ENCODE data around the gene TMEM50B.
"Not testable (repeated sequence)": the region's sequence is repeated elsewhere in the genome, so short reads cannot be mapped to it uniquely, and the experiment has no call there.

Gene TMEM50B

DNA sequence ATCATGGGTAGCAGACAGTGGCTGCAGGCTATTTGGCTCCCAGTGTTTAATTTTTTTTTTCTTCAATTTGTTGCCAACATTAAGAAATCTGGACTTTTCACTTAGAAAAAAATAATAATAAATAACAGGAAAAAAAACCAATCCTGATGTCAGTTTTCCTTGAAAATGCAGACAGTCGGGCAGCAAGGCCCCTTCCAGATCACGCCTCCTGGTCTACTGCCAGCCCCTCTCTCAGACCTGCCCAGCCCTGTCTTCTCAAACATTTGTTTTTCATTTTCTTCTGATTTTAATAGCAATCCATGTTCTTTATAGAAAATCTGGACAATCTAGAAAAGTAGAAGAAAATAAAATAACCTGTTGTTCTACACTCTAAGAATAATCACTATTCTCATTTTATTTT, 61.1 kb downstream of the TMEM50B start:
- POLR2A ChIA-PET = interaction anchor here (1.0 kb wide), 1 partner anchor 72 kb away, joined by 3 read pairs; no protein-coding TSS in a partner anchor
- CTCF ChIA-PET = interaction anchor here (1.7 kb wide), 1 partner anchor 9 kb away, joined by 3 read pairs; no protein-coding TSS in a partner anchor
- TF ChIP-seq, protein P1, sequence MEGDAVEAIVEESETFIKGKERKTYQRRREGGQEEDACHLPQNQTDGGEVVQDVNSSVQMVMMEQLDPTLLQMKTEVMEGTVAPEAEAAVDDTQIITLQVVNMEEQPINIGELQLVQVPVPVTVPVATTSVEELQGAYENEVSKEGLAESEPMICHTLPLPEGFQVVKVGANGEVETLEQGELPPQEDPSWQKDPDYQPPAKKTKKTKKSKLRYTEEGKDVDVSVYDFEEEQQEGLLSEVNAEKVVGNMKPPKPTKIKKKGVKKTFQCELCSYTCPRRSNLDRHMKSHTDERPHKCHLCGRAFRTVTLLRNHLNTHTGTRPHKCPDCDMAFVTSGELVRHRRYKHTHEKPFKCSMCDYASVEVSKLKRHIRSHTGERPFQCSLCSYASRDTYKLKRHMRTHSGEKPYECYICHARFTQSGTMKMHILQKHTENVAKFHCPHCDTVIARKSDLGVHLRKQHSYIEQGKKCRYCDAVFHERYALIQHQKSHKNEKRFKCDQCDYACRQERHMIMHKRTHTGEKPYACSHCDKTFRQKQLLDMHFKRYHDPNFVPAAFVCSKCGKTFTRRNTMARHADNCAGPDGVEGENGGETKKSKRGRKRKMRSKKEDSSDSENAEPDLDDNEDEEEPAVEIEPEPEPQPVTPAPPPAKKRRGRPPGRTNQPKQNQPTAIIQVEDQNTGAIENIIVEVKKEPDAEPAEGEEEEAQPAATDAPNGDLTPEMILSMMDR (IDR thresholded peaks at IDR 0.05; ENCODE audit: control extremely low read depth, extremely low read depth, low read depth, missing control alignments) = no peak
- no peak for DNase-seq (ENCODE audit: extremely low spot score)

DNA sequence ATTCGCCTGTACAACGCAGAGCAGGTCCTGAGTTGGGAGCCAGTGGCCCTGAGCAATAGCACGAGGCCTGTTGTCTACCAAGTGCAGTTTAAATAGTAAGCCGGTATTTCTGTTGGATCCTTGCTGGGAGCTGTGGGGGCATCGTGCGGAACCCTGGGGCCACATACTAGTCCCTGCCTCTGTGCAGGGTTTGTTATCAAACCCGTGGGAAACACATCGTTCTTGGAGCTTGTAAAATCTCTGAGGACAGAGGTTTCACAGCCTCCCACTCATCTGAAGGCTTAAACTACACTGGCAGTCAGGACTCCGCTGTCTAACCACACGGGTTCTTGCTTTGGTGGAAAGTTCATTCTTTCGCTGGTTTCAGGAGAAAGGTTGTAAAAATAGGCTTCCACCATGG, 64.8 kb downstream of the TMEM50B start:
- TF ChIP-seq, protein P1 (IDR thresholded peaks at IDR 0.05; ENCODE audit: control extremely low read depth, extremely low read depth, low read depth, missing control alignments) = no peak
- POLR2A ChIA-PET = no interaction called here
- CTCF ChIA-PET = interaction anchor here (1.1 to 4.3 kb wide), 7 partner anchors 11 to 219 kb away, joined by 3 to 27 read pairs (median 5); no protein-coding TSS in a partner anchor
- DNase-seq (ENCODE audit: extremely low spot score) = no peak

DNA sequence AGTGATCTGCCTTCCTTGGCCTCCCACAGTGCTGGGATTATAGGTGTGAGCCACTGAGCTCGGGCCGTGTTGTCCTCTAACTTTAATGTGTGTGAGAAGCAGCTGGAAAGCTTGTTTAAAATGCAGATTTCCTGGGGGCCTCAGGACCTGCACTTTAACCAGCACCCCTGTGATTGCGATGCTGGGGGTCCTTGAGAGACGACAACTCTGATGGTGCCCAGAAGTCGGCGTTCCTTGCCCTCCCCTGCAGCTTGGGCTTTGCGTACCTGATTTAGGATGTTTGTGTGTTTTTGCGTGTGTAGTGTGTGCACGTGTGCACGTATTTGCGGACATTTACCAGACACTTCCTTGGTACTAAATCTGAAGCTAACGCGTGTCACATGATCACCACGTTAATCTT, 65.7 kb downstream of the TMEM50B start:
- ChIA-PET POLR2A (interaction anchor here (0.6 to 0.8 kb wide), 2 partner anchors 18 to 212 kb away, joined by 3 read pairs; no protein-coding TSS in a partner anchor), CTCF (interaction anchor here (1.2 to 4.3 kb wide), 5 partner anchors 10 to 115 kb away, joined by 3 to 27 read pairs (median 5); no protein-coding TSS in a partner anchor)
- TF ChIP-seq, protein P1 (IDR thresholded peaks at IDR 0.05; ENCODE audit: control extremely low read depth, extremely low read depth, low read depth, missing control alignments) = no peak
- no peak for DNase-seq (ENCODE audit: extremely low spot score)

DNA sequence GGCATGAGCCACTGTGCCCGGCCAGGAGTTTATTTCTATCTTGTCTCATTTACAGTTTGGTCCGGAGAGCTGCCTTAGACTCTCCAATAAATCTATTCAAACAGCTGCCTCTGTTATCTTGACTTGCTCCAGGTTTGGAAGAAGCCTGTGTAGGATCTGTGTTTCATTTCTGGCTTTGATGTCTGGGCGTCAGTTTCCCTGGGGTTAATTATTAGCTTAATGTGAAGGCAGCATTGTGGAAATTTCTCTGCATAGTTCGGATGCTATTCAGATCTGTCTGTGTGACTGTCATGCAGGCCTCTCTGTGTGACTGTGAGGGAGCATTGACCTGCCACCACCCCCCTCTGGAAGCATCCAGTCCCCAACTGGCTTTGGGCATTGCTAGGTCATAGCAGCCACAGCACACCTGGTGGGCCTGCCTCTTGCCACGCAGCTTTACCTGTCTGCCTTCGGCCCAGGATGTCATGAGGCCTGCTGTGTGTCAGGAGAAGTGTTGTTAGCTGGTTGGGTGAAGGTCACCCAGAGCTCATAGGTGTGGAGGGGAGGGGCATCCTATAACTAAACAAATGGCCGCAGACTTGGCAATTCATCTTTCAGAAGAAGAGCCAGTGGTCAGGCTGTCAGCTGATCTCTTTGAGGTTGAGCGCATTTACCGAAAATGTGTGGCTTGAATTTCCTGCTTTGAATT, 66.8 kb downstream of the TMEM50B start:
- POLR2A ChIA-PET = interaction anchor here (0.6 to 0.8 kb wide), 3 partner anchors 22 to 61 kb away, joined by 3 to 10 read pairs (median 3); no protein-coding TSS in a partner anchor
- TF ChIP-seq, protein P1 (IDR thresholded peaks at IDR 0.05; ENCODE audit: control extremely low read depth, extremely low read depth, low read depth, missing control alignments) = no peak
- CTCF ChIA-PET = interaction anchor here (0.6 to 4.3 kb wide), 11 partner anchors 9 to 216 kb away, joined by 3 to 27 read pairs (median 3); no protein-coding TSS in a partner anchor
- peak; percentile 41 for DNase-seq (ENCODE audit: extremely low spot score)

DNA sequence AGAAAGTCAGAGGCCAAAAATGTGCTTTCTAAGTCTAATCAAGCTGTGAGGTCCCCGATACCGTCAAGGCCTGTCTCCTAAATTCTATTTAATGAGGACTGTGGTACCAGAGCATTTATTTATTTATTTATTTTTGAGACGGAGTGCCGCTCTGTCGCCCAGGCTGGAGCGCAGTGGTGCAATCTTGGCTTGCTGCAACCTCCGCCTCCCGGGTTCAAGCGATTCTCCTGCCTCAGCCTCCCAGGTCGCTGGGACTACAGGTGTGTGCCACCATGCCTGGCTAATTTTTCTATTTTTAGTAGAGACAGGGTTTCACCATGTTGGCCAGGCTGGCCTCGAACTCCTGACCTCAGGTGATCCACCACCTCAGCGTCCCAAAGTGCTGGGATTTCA, 67.3 kb downstream of the TMEM50B start:
- not testable (repeated sequence) for DNase-seq (ENCODE audit: extremely low spot score)
- ChIA-PET CTCF (interaction anchor here (0.6 to 4.3 kb wide), 10 partner anchors 8 to 216 kb away, joined by 3 to 27 read pairs (median 3); no protein-coding TSS in a partner anchor), POLR2A (interaction anchor here (0.6 to 0.8 kb wide), 2 partner anchors 22 to 30 kb away, joined by 3 read pairs; no protein-coding TSS in a partner anchor)

DNA sequence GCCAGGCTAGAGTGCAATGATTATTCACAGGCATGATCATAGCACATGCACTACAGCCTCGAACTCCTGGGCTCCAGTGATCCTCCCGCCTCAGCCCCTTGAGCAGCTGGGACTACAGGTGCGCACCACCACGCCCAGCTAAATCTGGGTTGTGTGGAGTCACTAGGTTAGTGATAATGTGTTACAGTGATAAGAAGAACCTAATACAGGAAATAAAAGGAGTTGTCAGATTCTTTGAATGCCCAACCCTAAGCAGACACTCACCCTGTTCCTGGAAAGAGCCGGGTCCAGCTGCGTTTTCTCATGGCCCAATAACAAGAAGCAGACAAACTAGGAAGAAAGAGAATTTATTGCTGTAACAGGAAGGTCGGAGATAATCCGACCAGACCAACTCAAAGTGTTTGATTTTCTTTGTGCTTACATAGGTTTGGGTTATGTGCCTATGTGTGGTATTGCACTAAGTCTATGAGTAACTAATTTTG, 67.8 kb downstream of the TMEM50B start:
- DNase-seq (ENCODE audit: extremely low spot score) = no peak
- POLR2A ChIA-PET = no interaction called here
- TF ChIP-seq, protein P1 (IDR thresholded peaks at IDR 0.05; ENCODE audit: control extremely low read depth, extremely low read depth, low read depth, missing control alignments) = no peak
- CTCF ChIA-PET = interaction anchor here (0.6 to 4.3 kb wide), 6 partner anchors 11 to 194 kb away, joined by 3 to 27 read pairs (median 4); no protein-coding TSS in a partner anchor

Data from GM10248 (cell line).